Choroid plexus epithelial cell (primary cell): ENCODE measurements around the gene IKBKG.

ENCODE experiments used
- DNase-seq: peaks from one replicate; pipeline ENCODE4 v3.0.0-alpha.2; 2010; ENCODE audit warnings: low read depth
- H3K4me3 ChIP-seq: 2 replicates; pipeline ENCODE4 v1.5.1; 2011; ENCODE audit warnings: low read depth, mild to moderate bottlenecking, control low read depth, low read length, moderate library complexity
- TF ChIP-seq, protein P1 (sequence below): conservative IDR thresholded peaks from 2 replicates; pipeline ENCODE4 v1.5.1; 2011; ENCODE audit warnings: low read depth, mild to moderate bottlenecking, control low read depth, inconsistent platforms, low read length, moderate library complexity

The IKBKG gene

DNA sequence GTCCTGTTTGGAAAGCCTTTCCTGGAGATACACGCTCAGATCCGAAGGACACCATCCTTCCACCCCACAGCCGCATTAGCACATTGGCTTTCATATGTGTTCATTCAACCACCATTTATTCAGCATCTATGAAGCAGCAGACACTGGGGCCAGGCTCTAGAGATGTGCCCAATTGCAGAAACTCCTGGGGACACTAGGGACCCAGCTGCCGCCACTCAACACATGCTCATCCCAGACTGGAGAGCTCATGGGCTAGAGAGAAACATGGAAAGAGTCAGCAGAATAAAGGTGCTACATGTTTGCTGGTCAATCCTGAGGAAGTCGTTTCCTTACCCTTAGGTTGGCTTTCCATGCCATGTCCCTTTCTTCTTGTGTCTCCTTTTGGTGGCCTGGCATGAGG lies 45.1 kb downstream of the IKBKG start:
- no peak overlapping the region for H3K4me3 ChIP-seq
- TF ChIP-seq, protein P1, sequence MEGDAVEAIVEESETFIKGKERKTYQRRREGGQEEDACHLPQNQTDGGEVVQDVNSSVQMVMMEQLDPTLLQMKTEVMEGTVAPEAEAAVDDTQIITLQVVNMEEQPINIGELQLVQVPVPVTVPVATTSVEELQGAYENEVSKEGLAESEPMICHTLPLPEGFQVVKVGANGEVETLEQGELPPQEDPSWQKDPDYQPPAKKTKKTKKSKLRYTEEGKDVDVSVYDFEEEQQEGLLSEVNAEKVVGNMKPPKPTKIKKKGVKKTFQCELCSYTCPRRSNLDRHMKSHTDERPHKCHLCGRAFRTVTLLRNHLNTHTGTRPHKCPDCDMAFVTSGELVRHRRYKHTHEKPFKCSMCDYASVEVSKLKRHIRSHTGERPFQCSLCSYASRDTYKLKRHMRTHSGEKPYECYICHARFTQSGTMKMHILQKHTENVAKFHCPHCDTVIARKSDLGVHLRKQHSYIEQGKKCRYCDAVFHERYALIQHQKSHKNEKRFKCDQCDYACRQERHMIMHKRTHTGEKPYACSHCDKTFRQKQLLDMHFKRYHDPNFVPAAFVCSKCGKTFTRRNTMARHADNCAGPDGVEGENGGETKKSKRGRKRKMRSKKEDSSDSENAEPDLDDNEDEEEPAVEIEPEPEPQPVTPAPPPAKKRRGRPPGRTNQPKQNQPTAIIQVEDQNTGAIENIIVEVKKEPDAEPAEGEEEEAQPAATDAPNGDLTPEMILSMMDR = no peak

DNA sequence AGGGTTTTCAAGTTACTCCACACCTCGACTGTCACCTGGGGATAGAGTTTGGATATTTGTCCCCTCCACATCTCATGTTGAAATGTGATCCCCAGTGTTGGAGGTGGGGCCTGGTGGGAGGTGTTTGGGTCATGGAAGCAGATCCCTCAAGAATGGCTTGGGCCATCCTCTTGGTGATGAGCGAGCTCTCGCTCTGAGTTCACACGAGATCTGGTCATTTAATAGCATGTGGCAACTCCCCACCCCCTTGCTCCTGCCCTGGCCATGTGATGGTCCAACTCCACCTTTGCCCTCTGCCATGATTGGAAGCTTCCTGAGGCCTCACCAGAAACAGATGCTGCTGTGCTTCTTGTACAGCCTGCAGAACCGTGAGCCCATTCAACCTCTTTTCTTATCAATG lies 45.8 kb downstream of the IKBKG start:
- DNase-seq = no peak
- TF ChIP-seq, protein P1 = no peak
- H3K4me3 ChIP-seq = no peak overlapping the region

More for the DNA sequence above, 45.1 kb downstream of the IKBKG start:
- no peak for DNase-seq

- H3K4me3 ChIP-seq = no peak overlapping the region
- TF ChIP-seq, protein P1 = no peak
- DNase-seq = no peak
Measured at GRCh38 chrX:154594491-154594890, 47.1 kb downstream of the IKBKG start.

DNA sequence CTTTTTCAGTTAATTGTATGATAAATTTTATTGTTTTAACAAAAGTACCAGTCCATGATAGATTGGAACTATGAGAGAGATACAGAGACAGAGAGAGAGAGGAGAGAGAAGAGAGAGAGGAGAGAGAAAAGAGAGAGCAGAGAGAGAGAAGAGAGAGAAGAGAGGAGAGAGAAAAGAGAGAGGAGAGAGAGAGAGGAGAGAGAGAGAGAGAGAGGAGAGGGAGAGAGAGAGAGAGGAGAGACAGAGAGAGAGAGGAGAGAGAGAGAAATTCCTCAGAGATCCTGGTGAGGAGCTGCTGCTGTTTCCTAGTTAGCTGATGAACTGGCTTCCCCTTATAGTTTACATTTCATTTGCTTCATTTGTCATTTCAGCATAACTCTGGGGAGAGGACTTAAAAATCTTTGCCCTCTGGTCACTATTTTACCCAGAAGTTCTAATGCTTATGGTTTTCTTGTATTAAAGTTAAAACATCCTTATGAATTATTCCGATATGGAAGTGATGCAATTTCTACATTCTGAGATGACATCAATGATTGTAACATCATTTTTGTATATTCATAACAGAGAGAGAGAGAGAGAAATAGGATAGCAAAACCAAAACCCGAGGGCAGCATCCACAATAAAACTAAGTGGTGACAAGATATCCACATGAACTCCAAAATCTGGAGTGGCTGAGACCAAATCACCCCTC lies 48.3 kb downstream of the IKBKG start:
- H3K4me3 ChIP-seq = no peak overlapping the region
- TF ChIP-seq, protein P1 = no peak
- no peak for DNase-seq

- TF ChIP-seq, protein P1 = no peak
- H3K4me3 ChIP-seq = no peak overlapping the region
- DNase-seq = peak; percentile 55
Measured at GRCh38 chrX:154596290-154596929, 49.0 kb downstream of the IKBKG start.

GRCh38 chrX:154597221-154597620 lies 49.8 kb downstream of the IKBKG start:
- H3K4me3 ChIP-seq = no peak overlapping the region
- TF ChIP-seq, protein P1 = no peak
- no peak for DNase-seq

- no peak overlapping the region for H3K4me3 ChIP-seq
- no peak for DNase-seq
- TF ChIP-seq, protein P1 = no peak
Measured at GRCh38 chrX:154598656-154599055, 51.2 kb downstream of the IKBKG start.
